Measurements from ENCODE around the gene ITGA2. TPM values are rescaled to one million over a fixed set of nuclear protein-coding genes. Genes with fewer than 3 reads are reported as not detected.

The ITGA2 gene
- total and polyA plus RNA-seq, 2 of the 8 experiments (the other 6 are each of a cell fraction or from before 2014, with no cell fraction given) = 1.4 to 7.7 TPM

DNA sequence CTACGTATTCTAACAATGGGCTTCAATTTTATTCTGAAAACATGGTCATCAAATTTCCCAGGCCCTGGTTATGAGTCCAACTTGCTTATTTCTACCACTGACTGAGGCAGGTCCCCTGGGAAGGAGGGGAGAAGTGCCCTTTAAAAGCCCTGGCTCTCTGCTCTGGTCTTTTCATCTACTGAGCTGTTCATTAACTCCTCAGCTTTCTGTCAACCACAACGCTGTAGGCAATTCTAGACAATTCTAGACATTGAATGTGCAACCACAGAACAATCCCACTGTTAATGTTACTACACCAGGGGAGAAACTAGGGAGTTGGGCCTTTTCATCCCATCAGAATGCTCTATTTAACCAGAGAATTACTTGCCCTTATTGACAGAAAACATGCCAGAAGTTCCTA lies 110.4 kb downstream of the ITGA2 start (continued):
- no peak for TF ChIP-seq ASH2L (IDR thresholded peaks at IDR 0.05; ENCODE audit: low read length)
- no peak for TF ChIP-seq RBBP5 (IDR thresholded peaks at IDR 0.05; ENCODE audit: borderline replicate concordance, low read depth, low read length)
- TF ChIP-seq, protein P1, sequence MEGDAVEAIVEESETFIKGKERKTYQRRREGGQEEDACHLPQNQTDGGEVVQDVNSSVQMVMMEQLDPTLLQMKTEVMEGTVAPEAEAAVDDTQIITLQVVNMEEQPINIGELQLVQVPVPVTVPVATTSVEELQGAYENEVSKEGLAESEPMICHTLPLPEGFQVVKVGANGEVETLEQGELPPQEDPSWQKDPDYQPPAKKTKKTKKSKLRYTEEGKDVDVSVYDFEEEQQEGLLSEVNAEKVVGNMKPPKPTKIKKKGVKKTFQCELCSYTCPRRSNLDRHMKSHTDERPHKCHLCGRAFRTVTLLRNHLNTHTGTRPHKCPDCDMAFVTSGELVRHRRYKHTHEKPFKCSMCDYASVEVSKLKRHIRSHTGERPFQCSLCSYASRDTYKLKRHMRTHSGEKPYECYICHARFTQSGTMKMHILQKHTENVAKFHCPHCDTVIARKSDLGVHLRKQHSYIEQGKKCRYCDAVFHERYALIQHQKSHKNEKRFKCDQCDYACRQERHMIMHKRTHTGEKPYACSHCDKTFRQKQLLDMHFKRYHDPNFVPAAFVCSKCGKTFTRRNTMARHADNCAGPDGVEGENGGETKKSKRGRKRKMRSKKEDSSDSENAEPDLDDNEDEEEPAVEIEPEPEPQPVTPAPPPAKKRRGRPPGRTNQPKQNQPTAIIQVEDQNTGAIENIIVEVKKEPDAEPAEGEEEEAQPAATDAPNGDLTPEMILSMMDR (IDR thresholded peaks at IDR 0.05; ENCODE audit: control extremely low read depth in 1 of 3, insufficient read depth in 1 of 3, low read depth in 1 of 3, low read length in 3 of 3) = no peak

All from H1 (cell line).